ENCODE measurements around the gene VSIG8.
A peak's percentile ranks its signal among the peaks of the same experiment; 100 is the strongest.

DNA sequence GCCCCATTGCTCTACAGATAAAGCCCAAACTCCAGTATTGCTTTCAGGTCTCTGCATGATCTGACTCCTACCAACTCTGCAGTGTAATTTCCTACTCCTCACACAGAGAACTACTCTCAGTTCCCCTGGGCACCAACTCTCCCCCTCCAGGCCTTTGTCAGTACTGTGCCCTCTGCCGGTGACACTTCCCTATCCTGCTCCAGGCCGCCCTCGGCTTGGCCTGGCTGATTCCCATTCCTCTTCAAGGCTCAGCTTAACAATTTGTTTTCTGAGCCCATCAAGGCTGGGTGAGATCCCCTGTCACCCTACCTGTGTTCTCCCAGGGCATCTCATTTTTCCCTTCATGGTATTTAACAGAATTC is 33.2 kb downstream of the VSIG8 start:
- TF ChIP-seq, protein P1, sequence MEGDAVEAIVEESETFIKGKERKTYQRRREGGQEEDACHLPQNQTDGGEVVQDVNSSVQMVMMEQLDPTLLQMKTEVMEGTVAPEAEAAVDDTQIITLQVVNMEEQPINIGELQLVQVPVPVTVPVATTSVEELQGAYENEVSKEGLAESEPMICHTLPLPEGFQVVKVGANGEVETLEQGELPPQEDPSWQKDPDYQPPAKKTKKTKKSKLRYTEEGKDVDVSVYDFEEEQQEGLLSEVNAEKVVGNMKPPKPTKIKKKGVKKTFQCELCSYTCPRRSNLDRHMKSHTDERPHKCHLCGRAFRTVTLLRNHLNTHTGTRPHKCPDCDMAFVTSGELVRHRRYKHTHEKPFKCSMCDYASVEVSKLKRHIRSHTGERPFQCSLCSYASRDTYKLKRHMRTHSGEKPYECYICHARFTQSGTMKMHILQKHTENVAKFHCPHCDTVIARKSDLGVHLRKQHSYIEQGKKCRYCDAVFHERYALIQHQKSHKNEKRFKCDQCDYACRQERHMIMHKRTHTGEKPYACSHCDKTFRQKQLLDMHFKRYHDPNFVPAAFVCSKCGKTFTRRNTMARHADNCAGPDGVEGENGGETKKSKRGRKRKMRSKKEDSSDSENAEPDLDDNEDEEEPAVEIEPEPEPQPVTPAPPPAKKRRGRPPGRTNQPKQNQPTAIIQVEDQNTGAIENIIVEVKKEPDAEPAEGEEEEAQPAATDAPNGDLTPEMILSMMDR (IDR thresholded peaks at IDR 0.05), result peak in 5 of 7 experiments; percentile 23 to 41 (median 33)
- TF ChIP-seq POLR2A (IDR thresholded peaks at IDR 0.05) (no peak), POLR2AphosphoS5 (IDR thresholded peaks at IDR 0.05) (no peak)
